GM10847 (cell line): ENCODE results near the gene FYN.

Source experiments
- POLR2A ChIP-seq: IDR thresholded peaks from 2 replicates; pipeline ENCODE4 v1.6.1; 2011; ENCODE audit not compliant: insufficient read length; ENCODE audit errors: extremely low read depth

The FYN gene

GRCh38 chr6:111758608-111759329, 114.5 kb downstream of the FYN start:
- no peak for TF ChIP-seq POLR2A

GRCh38 chr6:111757342-111757741, 115.9 kb downstream of the FYN start:
- TF ChIP-seq POLR2A, result no peak

GRCh38 chr6:111754423-111754822, 118.8 kb downstream of the FYN start:
- no peak for TF ChIP-seq POLR2A

GRCh38 chr6:111753573-111753972, 119.7 kb downstream of the FYN start:
- no peak for TF ChIP-seq POLR2A

- no peak for TF ChIP-seq POLR2A
Observed at GRCh38 chr6:111752476-111752875, 120.8 kb downstream of the FYN start.

- TF ChIP-seq POLR2A, result no peak
Observed at GRCh38 chr6:111750753-111751673, 122.2 kb downstream of the FYN start.

GRCh38 chr6:111750153-111750552, 123.1 kb downstream of the FYN start:
- TF ChIP-seq POLR2A, result no peak

GRCh38 chr6:111748231-111748647, 125.0 kb downstream of the FYN start:
- no peak for TF ChIP-seq POLR2A

- no peak for TF ChIP-seq POLR2A
Observed at GRCh38 chr6:111747829-111748228, 125.4 kb downstream of the FYN start.

GRCh38 chr6:111747396-111747795, 125.9 kb downstream of the FYN start:
- TF ChIP-seq POLR2A, result no peak

- TF ChIP-seq POLR2A, result no peak
Observed at GRCh38 chr6:111746983-111747382, 126.3 kb downstream of the FYN start.

GRCh38 chr6:111745636-111746035, 127.6 kb downstream of the FYN start:
- TF ChIP-seq POLR2A, result no peak

- TF ChIP-seq POLR2A, result no peak
Observed at GRCh38 chr6:111745186-111745585, 128.1 kb downstream of the FYN start.

GRCh38 chr6:111743862-111744692, 129.2 kb downstream of the FYN start:
- no peak for TF ChIP-seq POLR2A

- no peak for TF ChIP-seq POLR2A
Observed at GRCh38 chr6:111743360-111743759, 129.9 kb downstream of the FYN start.

- TF ChIP-seq POLR2A, result no peak
Observed at GRCh38 chr6:111741177-111741952, 131.9 kb downstream of the FYN start.
